Vagina (tissue), 2 donors: ENCODE measurements around the gene BSDC1.

Source experiments
- POLR2A ChIP-seq, 2 donors: fragments of 450-650 bp; IDR thresholded peaks; one replicate each; pipeline ENCODE4 v1.6.1; 2017; ENCODE audit warnings: antibody characterized with exemption in 2 of 2, mild to moderate bottlenecking in 2 of 2, moderate library complexity in 2 of 2
- TF ChIP-seq, protein P1 (sequence below), 3 experiments: fragments of 450-650 bp in 2 of 3; fragments of 200-600 bp in 1 of 3; sonication (generic) in 1 of 3; IDR thresholded peaks; one replicate each; pipeline ENCODE4 v1.5.1; 2017 to 2019; ENCODE audit warnings: antibody characterized with exemption in 3 of 3, mild to moderate bottlenecking in 2 of 3, moderate library complexity in 2 of 3

DNA sequence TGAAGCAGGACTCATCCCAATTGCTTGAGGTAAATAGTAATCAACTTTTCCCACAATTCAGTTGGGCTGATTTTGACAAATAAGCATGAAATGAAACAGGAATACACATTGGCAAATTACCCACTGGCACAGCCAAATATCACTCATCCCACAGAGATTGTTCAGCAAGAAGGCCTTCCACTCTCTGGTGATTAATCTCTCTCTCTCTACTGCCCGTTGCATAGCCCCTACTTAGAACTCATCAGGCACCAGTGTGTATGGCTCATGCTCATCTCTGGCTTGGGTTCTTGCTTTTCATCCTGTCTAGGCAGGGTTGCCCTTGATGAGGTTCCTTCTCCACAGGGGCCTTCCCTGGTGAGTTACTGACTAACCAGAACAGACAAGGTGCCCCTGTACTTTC is 1.1 kb downstream of the BSDC1 start:
- TF ChIP-seq, protein P1, sequence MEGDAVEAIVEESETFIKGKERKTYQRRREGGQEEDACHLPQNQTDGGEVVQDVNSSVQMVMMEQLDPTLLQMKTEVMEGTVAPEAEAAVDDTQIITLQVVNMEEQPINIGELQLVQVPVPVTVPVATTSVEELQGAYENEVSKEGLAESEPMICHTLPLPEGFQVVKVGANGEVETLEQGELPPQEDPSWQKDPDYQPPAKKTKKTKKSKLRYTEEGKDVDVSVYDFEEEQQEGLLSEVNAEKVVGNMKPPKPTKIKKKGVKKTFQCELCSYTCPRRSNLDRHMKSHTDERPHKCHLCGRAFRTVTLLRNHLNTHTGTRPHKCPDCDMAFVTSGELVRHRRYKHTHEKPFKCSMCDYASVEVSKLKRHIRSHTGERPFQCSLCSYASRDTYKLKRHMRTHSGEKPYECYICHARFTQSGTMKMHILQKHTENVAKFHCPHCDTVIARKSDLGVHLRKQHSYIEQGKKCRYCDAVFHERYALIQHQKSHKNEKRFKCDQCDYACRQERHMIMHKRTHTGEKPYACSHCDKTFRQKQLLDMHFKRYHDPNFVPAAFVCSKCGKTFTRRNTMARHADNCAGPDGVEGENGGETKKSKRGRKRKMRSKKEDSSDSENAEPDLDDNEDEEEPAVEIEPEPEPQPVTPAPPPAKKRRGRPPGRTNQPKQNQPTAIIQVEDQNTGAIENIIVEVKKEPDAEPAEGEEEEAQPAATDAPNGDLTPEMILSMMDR (IDR thresholded peaks at IDR 0.05), result no peak
- no peak for TF ChIP-seq POLR2A (IDR thresholded peaks at IDR 0.05)
